SK-N-SH (cell line): ENCODE results near the gene CCDC121.

ENCODE experiments used
- CHD2 ChIP-seq: fragments of 150-350 bp; IDR thresholded peaks from 2 replicates; pipeline ENCODE4 v1.6.1; 2018; ENCODE audit warnings: low read length; ENCODE audit not compliant: partially characterized antibody
- CTCF ChIP-seq: fragments of 200-600 bp; sonication (generic); IDR thresholded peaks from 2 replicates; pipeline ENCODE4 v1.6.1; 2017; ENCODE audit warnings: antibody characterized with exemption, mild to moderate bottlenecking, moderate library complexity
- EZH2phosphoT487 ChIP-seq: fragments of 200-600 bp; sonication (generic); IDR thresholded peaks from 2 replicates; pipeline ENCODE4 v1.6.1; 2017; ENCODE audit warnings: low read depth, mixed run types, mild to moderate bottlenecking, antibody characterized with exemption, moderate library complexity, borderline replicate concordance
- FOXJ3 ChIP-seq: sonication (generic); formaldehyde crosslinking; IDR thresholded peaks from 2 replicates; pipeline ENCODE4 v1.5.1; 2020; ENCODE audit warnings: mild to moderate bottlenecking, missing genetic modification reagents
- GABPA ChIP-seq: IDR thresholded peaks from 2 replicates; pipeline ENCODE4 v1.4.0; 2012; ENCODE audit warnings: low read depth, mild to moderate bottlenecking
- POLR2AphosphoS5 ChIP-seq: IDR thresholded peaks from 2 replicates; pipeline ENCODE4 v1.6.1; 2012; ENCODE audit warnings: low read depth, low read length
- RAD21 ChIP-seq: IDR thresholded peaks from 2 replicates; pipeline ENCODE4 v1.6.1; 2012; ENCODE audit warnings: mild to moderate bottlenecking, low read length
- SMC3 ChIP-seq: IDR thresholded peaks from 2 replicates; pipeline ENCODE4 v1.6.1; 2012; ENCODE audit warnings: low read depth, low read length, improper control_type of control experiment
- TAF1 ChIP-seq: IDR thresholded peaks from 2 replicates; pipeline ENCODE4 v1.6.1; 2012; ENCODE audit warnings: low read depth, mild to moderate bottlenecking, low read length, moderate library complexity, borderline replicate concordance
- TCF12 ChIP-seq: IDR thresholded peaks from 2 replicates; pipeline ENCODE4 v1.4.0; 2012
- USF1 ChIP-seq: IDR thresholded peaks from 2 replicates; pipeline ENCODE4 v1.4.0; 2012; ENCODE audit warnings: low read depth, borderline replicate concordance
- YY1 ChIP-seq: IDR thresholded peaks from 2 replicates; pipeline ENCODE4 v1.4.0; 2012; ENCODE audit warnings: low read depth, mild to moderate bottlenecking
- ZBTB33 ChIP-seq: IDR thresholded peaks from 2 replicates; pipeline ENCODE4 v1.4.0; 2012; ENCODE audit warnings: low read depth, borderline replicate concordance

GRCh38 chr2:27653397-27653796, 24.6 kb upstream of the CCDC121 start:
- TF ChIP-seq CTCF (no peak), ZBTB33 (no peak), USF1 (no peak), EZH2phosphoT487 (no peak), GABPA (no peak), TCF12 (no peak), POLR2AphosphoS5 (no peak), TAF1 (no peak), RAD21 (no peak), CHD2 (no peak), FOXJ3 (CRISPR knock-in tag) (no peak), YY1 (no peak), SMC3 (no peak)
